Activated CD4-positive, alpha-beta T cell treated with anti-CD3 and anti-CD28 coated beads, Interleukin-2, amount 10 ng/mL, durations not matched to agents 24 days and 14 days (primary cell): ENCODE data around the gene OAF. TPM values are rescaled to one million over a fixed set of nuclear protein-coding genes. Genes with fewer than 3 reads are reported as not detected.

Source experiments
- DNase-seq: peaks from one replicate; pipeline ENCODE4 v3.0.0; 2022
- H3K27ac Mint-ChIP-seq: one replicate; pipeline ENCODE4 v1.8.0; 2022; ENCODE audit warnings: mild to moderate bottlenecking, mixed read lengths
- H3K27me3 Mint-ChIP-seq: one replicate; pipeline ENCODE4 v1.8.0; 2022; ENCODE audit warnings: mixed read lengths
- H3K36me3 Mint-ChIP-seq: one replicate; pipeline ENCODE4 v1.8.0; 2022; ENCODE audit warnings: low read depth, mild to moderate bottlenecking, mixed read lengths
- H3K4me1 Mint-ChIP-seq: one replicate; pipeline ENCODE4 v1.8.0; 2021; ENCODE audit warnings: mixed read lengths
- H3K4me3 Mint-ChIP-seq: one replicate; pipeline ENCODE4 v1.8.0; 2022; ENCODE audit warnings: mild to moderate bottlenecking, moderate library complexity, mixed read lengths
- H3K9me3 Mint-ChIP-seq: one replicate; pipeline ENCODE4 v1.8.0; 2021; ENCODE audit warnings: mixed read lengths
- intact Hi-C: fragments of 100-400 bp; cut with micrococcal nuclease; formaldehyde crosslinking; loops from one replicate; pipeline ENCODE4 v1.15.1; 2023
- total RNA-seq: library from RNA; stranded (reverse); gene quantifications from 2 replicates; pipeline ENCODE4 v1.2.3, GENCODE V29; 2022

OAF gene
- total RNA-seq, 1 donor from 2014 or later, result 2.3 TPM

- H3K4me3 Mint-ChIP-seq, result no peak overlapping the region
These were observed 22.5 kb upstream of the OAF start for GRCh38 chr11:120188371-120188770.

GRCh38 chr11:120188811-120189455 is 21.9 kb upstream of the OAF start:
- H3K27ac Mint-ChIP-seq, result no peak overlapping the region
- H3K36me3 Mint-ChIP-seq, result no peaks in the 10 kb centered on the region
- H3K4me1 Mint-ChIP-seq, result peaks cover 12% of the 10 kb centered on the region
- no peak overlapping the region for H3K4me3 Mint-ChIP-seq
- H3K27me3 Mint-ChIP-seq, result peaks cover 9% of the 10 kb centered on the region
- intact Hi-C loops, result no loop called here
- H3K9me3 Mint-ChIP-seq, result no peaks in the 10 kb centered on the region
- no peak for DNase-seq

More at GRCh38 chr11:120188371-120188770, 22.5 kb upstream of the OAF start:
- intact Hi-C loops, result no loop called here
- no peak for DNase-seq
- Mint-ChIP-seq H3K9me3 (no peaks in the 10 kb centered on the region), H3K27ac (no peak overlapping the region), H3K4me1 (peaks cover 12% of the 10 kb centered on the region), H3K36me3 (no peaks in the 10 kb centered on the region), H3K27me3 (peaks cover 9% of the 10 kb centered on the region)

GRCh38 chr11:120191058-120191457 is 19.8 kb upstream of the OAF start:
- no peak overlapping the region for H3K27ac Mint-ChIP-seq
- no peaks in the 10 kb centered on the region for H3K36me3 Mint-ChIP-seq
- no peak for DNase-seq
- peaks cover 6% of the 10 kb centered on the region for H3K27me3 Mint-ChIP-seq
- H3K4me3 Mint-ChIP-seq, result no peak overlapping the region
- H3K4me1 Mint-ChIP-seq, result peaks cover 10% of the 10 kb centered on the region
- intact Hi-C loops, result no loop called here
- no peaks in the 10 kb centered on the region for H3K9me3 Mint-ChIP-seq

GRCh38 chr11:120192831-120193625 is 17.8 kb upstream of the OAF start:
- H3K36me3 Mint-ChIP-seq, result no peaks in the 10 kb centered on the region
- DNase-seq, result no peak
- H3K9me3 Mint-ChIP-seq, result no peaks in the 10 kb centered on the region
- intact Hi-C loops, result no loop called here
- H3K27me3 Mint-ChIP-seq, result peaks cover 9% of the 10 kb centered on the region
- H3K27ac Mint-ChIP-seq, result no peak overlapping the region
- H3K4me1 Mint-ChIP-seq, result no peaks in the 10 kb centered on the region
- H3K4me3 Mint-ChIP-seq, result no peak overlapping the region

- intact Hi-C loops, result no loop called here
These were observed 16.7 kb upstream of the OAF start for GRCh38 chr11:120194166-120194565.

GRCh38 chr11:120195601-120196320 is 15.1 kb upstream of the OAF start:
- Mint-ChIP-seq H3K4me1 (no peaks in the 10 kb centered on the region), H3K9me3 (no peaks in the 10 kb centered on the region), H3K27ac (no peak overlapping the region), H3K27me3 (peaks cover 13% of the 10 kb centered on the region), H3K4me3 (no peak overlapping the region), H3K36me3 (no peaks in the 10 kb centered on the region)
- intact Hi-C loops, result no loop called here
- DNase-seq, result no peak

More at GRCh38 chr11:120194166-120194565, 16.7 kb upstream of the OAF start:
- DNase-seq, result no peak
- no peak overlapping the region for H3K27ac Mint-ChIP-seq
- no peaks in the 10 kb centered on the region for H3K9me3 Mint-ChIP-seq
- H3K27me3 Mint-ChIP-seq, result peaks cover 9% of the 10 kb centered on the region
- no peaks in the 10 kb centered on the region for H3K36me3 Mint-ChIP-seq
- no peak overlapping the region for H3K4me3 Mint-ChIP-seq
- no peaks in the 10 kb centered on the region for H3K4me1 Mint-ChIP-seq

- Mint-ChIP-seq H3K36me3 (no peaks in the 10 kb centered on the region), H3K27me3 (peaks cover 16% of the 10 kb centered on the region), H3K27ac (no peak overlapping the region), H3K4me1 (no peaks in the 10 kb centered on the region), H3K9me3 (no peaks in the 10 kb centered on the region), H3K4me3 (no peak overlapping the region)
- intact Hi-C loops, result no loop called here
- no peak for DNase-seq
These were observed 14.0 kb upstream of the OAF start for GRCh38 chr11:120196826-120197225.

GRCh38 chr11:120197251-120197891 is 13.5 kb upstream of the OAF start:
- no peaks in the 10 kb centered on the region for H3K9me3 Mint-ChIP-seq
- H3K36me3 Mint-ChIP-seq, result no peaks in the 10 kb centered on the region
- H3K4me3 Mint-ChIP-seq, result no peak overlapping the region
- intact Hi-C loops, result no loop called here
- H3K27me3 Mint-ChIP-seq, result peaks cover 16% of the 10 kb centered on the region
- DNase-seq, result no peak
- no peak overlapping the region for H3K27ac Mint-ChIP-seq
- no peaks in the 10 kb centered on the region for H3K4me1 Mint-ChIP-seq

- Mint-ChIP-seq H3K36me3 (no peaks in the 10 kb centered on the region), H3K9me3 (no peaks in the 10 kb centered on the region), H3K27ac (no peak overlapping the region), H3K4me3 (no peak overlapping the region), H3K4me1 (no peaks in the 10 kb centered on the region), H3K27me3 (peaks cover 17% of the 10 kb centered on the region)
- DNase-seq, result no peak
- intact Hi-C loops, result no loop called here
These were observed 12.9 kb upstream of the OAF start for GRCh38 chr11:120197977-120198376.

- intact Hi-C loops, result no loop called here
- Mint-ChIP-seq H3K9me3 (no peaks in the 10 kb centered on the region), H3K4me3 (no peak overlapping the region), H3K4me1 (no peaks in the 10 kb centered on the region), H3K27ac (no peak overlapping the region), H3K27me3 (peaks cover 20% of the 10 kb centered on the region), H3K36me3 (no peaks in the 10 kb centered on the region)
- DNase-seq, result no peak
These were observed 12.4 kb upstream of the OAF start for GRCh38 chr11:120198403-120198786.

GRCh38 chr11:120198787-120199469 is 11.9 kb upstream of the OAF start:
- no peaks in the 10 kb centered on the region for H3K36me3 Mint-ChIP-seq
- intact Hi-C loops, result no loop called here
- no peaks in the 10 kb centered on the region for H3K4me1 Mint-ChIP-seq
- H3K27me3 Mint-ChIP-seq, result peaks cover 20% of the 10 kb centered on the region
- H3K27ac Mint-ChIP-seq, result no peak overlapping the region
- no peak for DNase-seq
- H3K4me3 Mint-ChIP-seq, result no peak overlapping the region
- H3K9me3 Mint-ChIP-seq, result no peaks in the 10 kb centered on the region

- Mint-ChIP-seq H3K36me3 (no peaks in the 10 kb centered on the region), H3K4me3 (no peak overlapping the region), H3K9me3 (no peaks in the 10 kb centered on the region), H3K4me1 (no peaks in the 10 kb centered on the region), H3K27ac (no peak overlapping the region), H3K27me3 (peaks cover 20% of the 10 kb centered on the region)
- intact Hi-C loops, result no loop called here
- no peak for DNase-seq
These were observed 11.2 kb upstream of the OAF start for GRCh38 chr11:120199613-120200012.

GRCh38 chr11:120200677-120201076 is 10.2 kb upstream of the OAF start:
- Mint-ChIP-seq H3K9me3 (no peaks in the 10 kb centered on the region), H3K36me3 (no peaks in the 10 kb centered on the region), H3K4me3 (no peak overlapping the region), H3K4me1 (peaks cover 2% of the 10 kb centered on the region), H3K27ac (no peak overlapping the region), H3K27me3 (peaks cover 23% of the 10 kb centered on the region)
- DNase-seq, result no peak
- intact Hi-C loops, result no loop called here
